Sigmoid colon (tissue), 7 donors: ENCODE results near the gene LARGE1. TPM values are rescaled to one million over a fixed set of nuclear protein-coding genes. Genes with fewer than 3 reads are reported as not detected.

Experiments
- DNase-seq: peaks from one replicate; pipeline ENCODE4 v3.0.0-alpha.2; 2019
- H3K27ac ChIP-seq, 4 donors: fragments of 200-600 bp; sonication (generic); one replicate each; pipeline ENCODE4 v1.5.1; 2016 to 2019; ENCODE audit warnings: mild to moderate bottlenecking in 1 of 4
- H3K27me3 ChIP-seq, 3 donors: fragments of 200-600 bp; sonication (generic); one replicate each; pipeline ENCODE4 v1.5.1; 2019; ENCODE audit warnings: mild to moderate bottlenecking in 1 of 3
- H3K36me3 ChIP-seq, 4 donors: fragments of 200-600 bp; sonication (generic); one replicate each; pipeline ENCODE4 v1.5.1; 2016 to 2019
- H3K4me1 ChIP-seq, 4 donors: fragments of 200-600 bp; sonication (generic); one replicate each; pipeline ENCODE4 v1.5.1; 2017 to 2019
- H3K4me3 ChIP-seq, 4 donors: fragments of 200-600 bp; sonication (generic); one replicate each; pipeline ENCODE4 v1.5.1; 2017 to 2019; ENCODE audit warnings: mild to moderate bottlenecking in 2 of 4, moderate library complexity in 1 of 4
- H3K9me3 ChIP-seq, 4 donors: fragments of 200-600 bp in 3 of 4; sonication (generic) in 3 of 4; one replicate each; pipeline versions ENCODE4 v1.5.1 to v1.6.1; 2013 to 2019
- CTCF ChIP-seq, 4 experiments: fragments of 450-650 bp in 3 of 4; fragments of 200-600 bp in 1 of 4; IDR thresholded peaks; one replicate each; pipeline ENCODE4 v1.5.1; 2016 to 2019; ENCODE audit warnings: antibody characterized with exemption in 4 of 4, mild to moderate bottlenecking in 3 of 4, moderate library complexity in 2 of 4
- EP300 ChIP-seq, 4 donors: sonication (generic); formaldehyde crosslinking; IDR thresholded peaks; one replicate each; pipeline ENCODE4 v1.6.1; 2017; ENCODE audit warnings: antibody characterized with exemption in 4 of 4
- POLR2A ChIP-seq, 2 donors: fragments of 450-650 bp; IDR thresholded peaks; one replicate each; pipeline ENCODE4 v1.6.1; 2016; ENCODE audit warnings: antibody characterized with exemption in 2 of 2, mild to moderate bottlenecking in 2 of 2, moderate library complexity in 2 of 2
- POLR2AphosphoS5 ChIP-seq, 4 donors: sonication (generic); formaldehyde crosslinking; IDR thresholded peaks; one replicate each; pipeline ENCODE4 v1.6.1; 2017; ENCODE audit warnings: antibody characterized with exemption in 4 of 4
- WGBS, 2 donors: extraction: QIAGEN DNeasy Blood & Tissue Kit; methylation state at CpG; one replicate each; pipeline ENCODE4 v1.1.7; 2013; 5-methylcytosine and 5-hydroxymethylcytosine counted together
- intact Hi-C: fragments of 100-400 bp; cut with DNase I; formaldehyde crosslinking; loops from one replicate; pipeline ENCODE4 v1.15.1; 2023
- polyA plus RNA-seq, 3 donors: library from polyadenylated mRNA; stranded (reverse); fragments of 200-250 nt; gene quantifications; one replicate each; pipeline ENCODE4 v1.2.3, GENCODE V29; 2013
- small RNA-seq, 3 donors: library from RNA; depleted of rRNA; stranded (forward); fragments of <200 nt; gene quantifications; one replicate each; pipeline ENCODE3, GENCODE V24; 2016
- total RNA-seq, 4 donors: library from RNA; depleted of rRNA; stranded (reverse); fragments of >200 nt; gene quantifications; one replicate each; pipeline ENCODE4 v1.1.0, GENCODE V29; 2016
- donor health status: healthy with polysubstance abuse.
- donor health status: Bipolar disorder and iron deficiency.
- donor health status: healthy.

Gene LARGE1
- total and polyA plus RNA-seq, 7 donors, result 5.8 to 74.4 (median 38.0) TPM

GRCh38 chr22:33232071-33232470, 688.2 kb downstream of the LARGE1 start:
- Histone ChIP-seq H3K4me3 (no peak overlapping the region), H3K27me3 (no peaks in the 10 kb centered on the region), H3K9me3 (peaks cover 0 to 13% (median 6%) of the 10 kb centered on the region in 4 donors), H3K27ac (no peak overlapping the region), H3K4me1 (no peaks in the 10 kb centered on the region), H3K36me3 (no peaks in the 10 kb centered on the region)
- WGBS, 2 donors, result 83 to 87% methylated on average over 5 of the region's 5 CpGs
- no peak for DNase-seq
- no peak for TF ChIP-seq EP300 (IDR thresholded peaks at IDR 0.05)
- TF ChIP-seq POLR2AphosphoS5 (IDR thresholded peaks at IDR 0.05), result no peak
- TF ChIP-seq POLR2A (IDR thresholded peaks at IDR 0.05), result no peak
- TF ChIP-seq CTCF (IDR thresholded peaks at IDR 0.05), result no peak
- intact Hi-C loops, result no loop called here

GRCh38 chr22:33227791-33228190, 692.5 kb downstream of the LARGE1 start:
- H3K4me3 ChIP-seq, result no peak overlapping the region
- no peaks in the 10 kb centered on the region for H3K36me3 ChIP-seq
- H3K27me3 ChIP-seq, result no peaks in the 10 kb centered on the region
- H3K4me1 ChIP-seq, result no peaks in the 10 kb centered on the region
- H3K9me3 ChIP-seq, result peaks cover 0 to 13% (median 6%) of the 10 kb centered on the region in 4 donors
- intact Hi-C loops, result no loop called here
- TF ChIP-seq POLR2AphosphoS5 (IDR thresholded peaks at IDR 0.05) (no peak), CTCF (IDR thresholded peaks at IDR 0.05) (no peak), POLR2A (IDR thresholded peaks at IDR 0.05) (no peak)
- no peak overlapping the region for H3K27ac ChIP-seq
- DNase-seq, result no peak

- DNase-seq, result no peak
- H3K9me3 ChIP-seq, result peaks cover 0 to 6% (median 0%) of the 10 kb centered on the region in 4 donors
- no peaks in the 10 kb centered on the region for H3K4me1 ChIP-seq
- H3K4me3 ChIP-seq, result no peak overlapping the region
- H3K36me3 ChIP-seq, result no peaks in the 10 kb centered on the region
- intact Hi-C loops, result no loop called here
- TF ChIP-seq CTCF (IDR thresholded peaks at IDR 0.05) (no peak), POLR2AphosphoS5 (IDR thresholded peaks at IDR 0.05) (no peak), POLR2A (IDR thresholded peaks at IDR 0.05) (no peak), EP300 (IDR thresholded peaks at IDR 0.05) (no peak)
- WGBS, 2 donors, result 91 to 92% methylated on average over 4 of the region's 4 CpGs
- H3K27ac ChIP-seq, result no peak overlapping the region
- no peaks in the 10 kb centered on the region for H3K27me3 ChIP-seq
Measured at GRCh38 chr22:33224841-33225240, 695.4 kb downstream of the LARGE1 start.

Small RNA genes within 50 kb of the gene (small RNA-seq; reads per million reads assigned to genes)
- gene MIR4764 (0 reads per million in 3 donors), gene SNORA50B (0 reads per million in 3 donors)
